Astrocyte of the spinal cord (primary cell): ENCODE measurements around the gene EMC10.
"Not testable (repeated sequence)": the region's sequence is repeated elsewhere in the genome, so short reads cannot be mapped to it uniquely, and the experiment has no call there.

Source experiments
- DNase-seq: peaks from one replicate; pipeline ENCODE4 v3.0.0; 2011; ENCODE audit warnings: low read depth, low spot score
- H3K4me3 ChIP-seq: 2 replicates; pipeline ENCODE4 v1.5.1; 2011; ENCODE audit warnings: low read depth, mild to moderate bottlenecking, low read length, moderate library complexity
- in situ Hi-C: cut with HindIII; loops from 2 replicates; pipeline ENCODE4 v1.10.0; 2017; ENCODE audit warnings: low sequenced_read_pairs
- TF ChIP-seq, protein P1 (sequence below): IDR thresholded peaks from 2 replicates; pipeline ENCODE4 v1.5.1; 2012; ENCODE audit warnings: low read depth, mild to moderate bottlenecking, low read length, inconsistent platforms

The EMC10 gene

DNA sequence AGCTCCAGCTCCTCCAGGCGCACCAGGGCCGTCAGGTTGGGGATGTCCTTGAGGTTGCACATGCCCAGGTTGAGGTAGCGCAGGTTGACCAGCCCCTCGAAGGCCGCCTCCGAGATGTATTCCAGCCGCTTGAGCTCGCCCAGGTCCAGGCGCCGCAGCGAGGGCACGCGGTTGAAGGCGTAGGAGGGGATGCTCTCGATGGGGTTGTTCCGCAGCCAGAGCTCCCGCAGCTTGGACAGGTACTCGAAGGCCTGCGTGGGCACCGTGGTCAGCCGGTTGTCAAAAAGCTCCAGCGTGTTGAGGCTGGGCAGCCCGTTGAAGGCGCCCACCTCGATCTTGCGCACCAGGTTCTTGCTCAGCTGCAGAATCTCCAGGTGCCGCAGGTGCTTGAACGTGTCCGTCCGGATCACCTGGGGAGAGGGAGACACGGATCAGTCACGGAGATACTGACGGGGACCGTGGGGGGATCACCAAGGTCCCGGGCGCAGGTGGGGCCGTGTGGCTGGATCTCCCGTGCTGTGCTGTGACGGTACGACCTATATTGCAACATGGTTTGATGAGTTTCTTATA is 42.8 kb downstream of the EMC10 start:
- TF ChIP-seq, protein P1, sequence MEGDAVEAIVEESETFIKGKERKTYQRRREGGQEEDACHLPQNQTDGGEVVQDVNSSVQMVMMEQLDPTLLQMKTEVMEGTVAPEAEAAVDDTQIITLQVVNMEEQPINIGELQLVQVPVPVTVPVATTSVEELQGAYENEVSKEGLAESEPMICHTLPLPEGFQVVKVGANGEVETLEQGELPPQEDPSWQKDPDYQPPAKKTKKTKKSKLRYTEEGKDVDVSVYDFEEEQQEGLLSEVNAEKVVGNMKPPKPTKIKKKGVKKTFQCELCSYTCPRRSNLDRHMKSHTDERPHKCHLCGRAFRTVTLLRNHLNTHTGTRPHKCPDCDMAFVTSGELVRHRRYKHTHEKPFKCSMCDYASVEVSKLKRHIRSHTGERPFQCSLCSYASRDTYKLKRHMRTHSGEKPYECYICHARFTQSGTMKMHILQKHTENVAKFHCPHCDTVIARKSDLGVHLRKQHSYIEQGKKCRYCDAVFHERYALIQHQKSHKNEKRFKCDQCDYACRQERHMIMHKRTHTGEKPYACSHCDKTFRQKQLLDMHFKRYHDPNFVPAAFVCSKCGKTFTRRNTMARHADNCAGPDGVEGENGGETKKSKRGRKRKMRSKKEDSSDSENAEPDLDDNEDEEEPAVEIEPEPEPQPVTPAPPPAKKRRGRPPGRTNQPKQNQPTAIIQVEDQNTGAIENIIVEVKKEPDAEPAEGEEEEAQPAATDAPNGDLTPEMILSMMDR = no peak
- in situ Hi-C loops = no loop called here
- no peak overlapping the region for H3K4me3 ChIP-seq
- DNase-seq = no peak

DNA sequence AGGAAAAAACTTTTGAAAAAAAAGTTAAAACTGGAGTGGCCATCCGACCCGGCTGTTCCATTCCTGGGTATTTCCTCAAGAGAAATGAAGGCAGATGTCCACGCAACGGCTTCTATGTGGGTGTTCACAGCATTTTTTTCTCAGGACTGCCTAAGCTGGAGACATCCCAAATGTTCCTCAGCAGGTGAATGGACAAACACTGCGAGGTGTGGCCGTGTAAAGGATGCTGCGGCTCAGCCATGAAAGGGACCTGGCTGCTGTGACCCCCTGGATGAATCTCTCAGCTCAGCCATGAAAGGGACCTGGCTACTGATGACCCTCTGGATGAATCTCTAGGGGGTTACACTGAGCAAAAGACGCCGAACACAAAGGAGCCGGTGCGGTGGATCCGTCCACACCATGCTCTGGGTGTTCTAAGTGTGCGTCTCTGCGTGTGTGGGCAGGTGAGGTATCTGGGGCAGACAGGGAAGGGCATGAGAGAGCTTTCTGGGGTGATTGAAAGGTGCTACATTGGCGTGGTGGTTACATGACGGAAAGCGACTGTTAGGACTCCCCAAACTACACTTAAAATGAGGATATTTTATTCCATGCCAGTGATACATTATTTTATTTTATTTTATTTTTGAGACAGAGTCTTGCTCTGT is 44.6 kb downstream of the EMC10 start:
- H3K4me3 ChIP-seq = no peak overlapping the region
- TF ChIP-seq, protein P1 = no peak
- no peak for DNase-seq
- in situ Hi-C loops = no loop called here

DNA sequence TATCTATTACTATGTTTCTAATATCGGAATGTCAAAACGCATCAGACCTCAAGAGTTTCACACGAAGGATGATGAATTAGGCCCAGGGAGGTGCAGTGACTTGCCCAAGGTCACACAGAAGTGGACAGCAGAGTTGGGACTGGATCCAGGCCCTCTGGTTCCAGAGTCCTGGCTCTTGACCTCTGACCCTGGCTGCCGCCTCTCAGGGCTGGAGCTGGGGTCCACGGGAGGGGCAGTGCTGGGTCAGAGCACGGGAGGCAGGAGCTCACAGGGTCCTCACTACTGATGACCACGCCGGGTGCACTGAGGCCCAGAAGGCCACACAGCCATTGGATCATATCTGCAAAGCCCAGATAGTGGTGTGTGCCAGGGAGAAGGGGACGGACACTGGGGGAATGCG is 46.6 kb downstream of the EMC10 start:
- TF ChIP-seq, protein P1 = no peak
- in situ Hi-C loops = no loop called here
- no peak for DNase-seq
- H3K4me3 ChIP-seq = no peak overlapping the region

DNA sequence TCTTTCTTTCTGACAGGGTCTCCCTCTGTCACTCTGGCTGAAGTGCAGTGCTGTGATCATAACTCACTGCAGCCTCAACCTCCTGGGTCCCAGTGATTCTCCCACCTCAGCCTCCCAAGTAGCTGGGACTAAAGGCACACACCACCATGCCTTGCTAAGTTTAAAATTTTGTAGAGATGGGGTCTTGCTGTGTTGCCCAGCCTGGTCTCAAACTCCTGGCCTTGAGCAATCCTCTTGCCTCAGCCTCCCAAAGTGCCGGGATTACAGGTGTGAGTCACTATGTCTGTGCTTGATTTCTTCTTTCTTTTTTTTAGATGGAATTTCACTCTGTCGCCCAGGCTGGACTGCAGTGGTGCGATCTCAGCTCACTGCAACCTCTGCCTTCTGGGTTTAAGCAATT is 51.7 kb downstream of the EMC10 start:
- H3K4me3 ChIP-seq, in situ Hi-C loops, DNase-seq: not testable (repeated sequence)

DNA sequence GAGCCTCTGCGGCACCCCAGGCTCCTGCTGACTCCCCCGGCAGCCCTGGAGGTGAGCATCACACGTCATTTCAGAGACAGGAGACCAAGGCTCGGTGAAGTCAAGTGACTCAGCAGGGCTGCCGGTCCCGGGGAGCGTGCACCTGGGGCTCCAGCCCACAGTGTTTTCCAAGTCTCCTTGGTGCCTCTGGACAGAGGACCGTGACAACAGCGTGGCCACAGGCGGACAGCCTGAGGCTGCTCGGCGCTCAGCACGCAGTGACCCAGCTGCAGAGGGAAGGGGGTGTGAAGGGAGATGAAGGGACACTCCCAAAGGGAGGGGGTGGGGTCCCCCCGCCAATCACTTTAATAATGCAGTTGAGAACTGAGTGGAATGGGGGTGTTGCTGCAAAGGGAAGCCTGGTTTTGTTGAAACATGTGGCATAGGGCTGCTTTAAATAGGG is 54.9 kb downstream of the EMC10 start:
- DNase-seq = no peak
- H3K4me3 ChIP-seq = no peak overlapping the region
- in situ Hi-C loops = no loop called here
- TF ChIP-seq, protein P1 = no peak

DNA sequence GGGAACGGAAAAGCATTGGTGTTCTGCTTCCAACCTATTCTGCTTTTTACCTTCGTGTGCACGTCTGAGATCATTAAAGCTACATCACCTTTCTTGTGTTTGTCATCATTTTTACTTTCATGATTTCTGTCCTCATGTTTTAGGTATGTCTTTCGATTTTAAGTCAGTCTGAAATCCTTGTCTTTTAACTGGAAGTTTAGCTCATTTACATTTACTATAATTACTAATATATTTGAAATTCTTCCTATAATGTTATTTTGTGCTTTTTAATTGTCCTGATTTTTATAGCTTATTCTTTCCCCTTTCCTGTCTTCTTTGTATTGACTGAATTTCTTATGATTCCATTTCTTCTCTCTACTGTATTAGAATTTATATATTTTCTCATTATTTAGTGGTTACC is 56.6 kb downstream of the EMC10 start:
- in situ Hi-C loops = no loop called here
- no peak overlapping the region for H3K4me3 ChIP-seq
- TF ChIP-seq, protein P1 = no peak

DNA sequence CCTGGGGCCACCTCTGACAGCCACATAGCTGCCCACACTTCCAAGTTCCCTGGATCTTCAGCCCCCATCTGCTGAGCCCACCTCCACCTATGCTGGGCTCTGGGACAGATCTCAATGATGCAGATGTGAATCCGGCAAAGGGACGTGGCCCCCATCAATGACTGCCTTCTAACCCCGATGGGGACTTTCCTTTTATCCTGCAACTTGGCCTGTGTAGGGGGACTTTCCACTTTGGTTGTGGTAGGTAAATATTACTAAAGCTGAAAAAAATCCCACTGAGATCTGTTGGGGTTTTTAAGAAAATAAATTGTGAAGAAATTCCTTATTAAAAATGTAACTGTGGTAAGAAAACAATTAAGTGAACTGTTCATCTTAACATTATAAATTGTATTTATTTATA is 58.2 kb downstream of the EMC10 start:
- H3K4me3 ChIP-seq = no peak overlapping the region
- in situ Hi-C loops = no loop called here
- no peak for DNase-seq
- TF ChIP-seq, protein P1 = no peak

More for the DNA sequence above, 56.6 kb downstream of the EMC10 start:
- no peak for DNase-seq
